Adrenal gland (tissue), 12 donors: Measurements from ENCODE around the gene ZNF25. TPM values are rescaled to one million over a fixed set of nuclear protein-coding genes. Genes with fewer than 3 reads are reported as not detected.

Experiments
- DNase-seq, 7 donors: peaks; one replicate each; pipeline ENCODE4 v3.0.0-alpha.2; 2019 to 2020
- H3K27ac ChIP-seq, 5 donors: fragments of 200-600 bp; sonication (generic) in 4 of 5; 1 replicate in 3 of 5; 2 replicates in 2 of 5; pipeline versions ENCODE4 v1.5.1 to v1.8.0; 2016 to 2020; ENCODE audit warnings: mild to moderate bottlenecking in 1 of 5
- H3K27me3 ChIP-seq: fragments of 200-600 bp; 2 replicates; pipeline ENCODE4 v1.8.0; 2021
- H3K36me3 ChIP-seq, 2 donors: fragments of 200-600 bp; replicated peaks in 1 of 2; 1 replicate in 1 of 2; 2 replicates in 1 of 2; pipeline versions ENCODE4 v1.5.1 to v1.8.0; 2018 to 2022
- H3K4me1 ChIP-seq, 2 donors: fragments of 200-600 bp; replicated peaks in 1 of 2; 1 replicate in 1 of 2; 2 replicates in 1 of 2; pipeline versions ENCODE4 v1.5.1 to v1.8.0; 2018 to 2021
- H3K4me3 ChIP-seq, 4 donors: fragments of 200-600 bp; sonication (generic) in 3 of 4; one replicate each; pipeline ENCODE4 v1.5.1; 2016 to 2018
- H3K9me3 ChIP-seq, 3 donors: fragments of 200-600 bp; sonication (generic) in 1 of 3; replicated peaks in 1 of 3; 1 replicate in 2 of 3; 2 replicates in 1 of 3; pipeline versions ENCODE4 v1.5.1 to v1.8.0; 2016 to 2021
- CTCF ChIP-seq, 6 experiments: fragments of 450-650 bp in 4 of 6; fragments of 200-600 bp in 2 of 6; sonication (generic) in 1 of 6; IDR thresholded peaks; 1 replicate in 5 of 6; 2 replicates in 1 of 6; pipeline versions ENCODE4 v1.5.1 to v1.8.0; 2016 to 2021; ENCODE audit warnings: antibody characterized with exemption in 6 of 6, mild to moderate bottlenecking in 2 of 6, moderate library complexity in 1 of 6
- POLR2A ChIP-seq, 2 donors: fragments of 450-650 bp; IDR thresholded peaks; one replicate each; pipeline ENCODE4 v1.6.1; 2017; ENCODE audit warnings: antibody characterized with exemption in 2 of 2, mild to moderate bottlenecking in 2 of 2, moderate library complexity in 1 of 2
- WGBS, 4 donors: extraction: QIAGEN DNeasy Blood & Tissue Kit in 2 of 4; methylation state at CpG; one replicate each; pipeline versions ENCODE4 v1.1.5 to v1.1.7; 2013 to 2017; 5-methylcytosine and 5-hydroxymethylcytosine counted together
- intact Hi-C, 2 donors: fragments of 100-400 bp; cut with DNase I; formaldehyde crosslinking; loops; one replicate each; pipeline versions ENCODE4 v1.14.1 to v1.15.0; 2022 to 2023
- polyA plus RNA-seq, 3 donors: library from polyadenylated mRNA; stranded (reverse); fragments of 200-250 nt in 2 of 3; fragments of 350-450 nt in 1 of 3; fragmentation: Illumina TruSeq in 1 of 3; extraction: RNeasy Lipid Tissue Mini Kit (QIAGEN cat#74804) in 1 of 3; gene quantifications; one replicate each; pipeline ENCODE4 v1.2.3, GENCODE V29; 2013 to 2014
- total RNA-seq, 9 donors: library from RNA; depleted of rRNA in 4 of 9; stranded (reverse); fragments of >200 nt in 4 of 9; fragments of 120-200 nt in 1 of 9; fragmentation: NEBNext Ultra II Directional in 1 of 9; extraction: Animal tissue kit (Norgen Biotek cat#: 25700) in 1 of 9; gene quantifications; one replicate each; pipeline versions ENCODE4 v1.1.0 to v1.2.4, GENCODE V29; 2013 to 2023
- donor health status: healthy with polysubstance abuse.
- donor health status: Bipolar disorder and iron deficiency.
- donor health status: DM: yes; HTN: yes; CAD: no.
- donor health status: DM: no; HTN: no; CAD: no.
- donor health status: DM: no; HTN: no; CAD: no.
- donor health status: DM: yes; HTN: yes; CAD: no.

ZNF25 gene
- total and polyA plus RNA-seq, 12 donors = 5.0 to 26.8 (median 10.7) TPM

GRCh38 chr10:37976880-37977203 lies 395 bp upstream of the ZNF25 start:
- Histone ChIP-seq H3K27ac (peak overlapping the region in 3 of 5 donors; percentile 68 to 100 (median 92)), H3K27me3 (no peaks in the 10 kb centered on the region), H3K4me3 (peak overlapping the region in 3 of 4 donors; percentile 24 to 84 (median 34)), H3K36me3 (no peaks in the 10 kb centered on the region), H3K9me3 (no peaks in the 10 kb centered on the region), H3K4me1 (peaks cover 11 to 19% of the 10 kb centered on the region in 2 donors)
- no peak for TF ChIP-seq POLR2A (IDR thresholded peaks at IDR 0.05)
- TF ChIP-seq CTCF (IDR thresholded peaks at IDR 0.05) = peak in 1 of 6 experiments; percentile 10
- intact Hi-C loops = loop anchor here in 1 of 2 donors (10.0 kb wide), 1 partner anchor 48 kb away; no protein-coding TSS in a partner anchor
- no peak for DNase-seq
- WGBS, 4 donors = 7 to 10% (median 9%) methylated on average over 9 of the region's 9 CpGs

- Histone ChIP-seq H3K9me3 (no peaks in the 10 kb centered on the region), H3K4me1 (peaks cover 11 to 19% of the 10 kb centered on the region in 2 donors), H3K4me3 (peak overlapping the region; percentile 72 to 98 (median 82)), H3K27me3 (no peaks in the 10 kb centered on the region), H3K36me3 (peaks cover 0 to 6% of the 10 kb centered on the region in 2 donors), H3K27ac (peak overlapping the region; percentile 89 to 100 (median 96))
- TF ChIP-seq CTCF (IDR thresholded peaks at IDR 0.05) (no peak), POLR2A (IDR thresholded peaks at IDR 0.05) (no peak)
- WGBS, 4 donors = 21 to 26% (median 23%) methylated on average over 5 of the region's 5 CpGs
- no peak for DNase-seq
- intact Hi-C loops = loop anchor here in 1 of 2 donors (10.0 kb wide), 1 partner anchor 49 kb away; no protein-coding TSS in a partner anchor
Observed at GRCh38 chr10:37975401-37975991, 951 bp downstream of the ZNF25 start.

GRCh38 chr10:37972396-37972795 lies 4.1 kb downstream of the ZNF25 start:
- DNase-seq = no peak
- TF ChIP-seq CTCF (IDR thresholded peaks at IDR 0.05) = no peak
- no peak for TF ChIP-seq POLR2A (IDR thresholded peaks at IDR 0.05)
- peaks cover 11 to 19% of the 10 kb centered on the region in 2 donors for H3K4me1 ChIP-seq
- H3K27ac ChIP-seq = no peak overlapping the region
- no peaks in the 10 kb centered on the region for H3K27me3 ChIP-seq
- 96 to 100% (median 98%) methylated on average over 1 of the region's 1 CpG for WGBS, 4 donors
- no peak overlapping the region for H3K4me3 ChIP-seq
- H3K36me3 ChIP-seq = peaks cover 0 to 21% of the 10 kb centered on the region in 2 donors
- intact Hi-C loops = loop anchor here in 1 of 2 donors (10.0 kb wide), 1 partner anchor 52 kb away; no protein-coding TSS in a partner anchor
- H3K9me3 ChIP-seq = no peaks in the 10 kb centered on the region

GRCh38 chr10:37965006-37965405 lies 11.4 kb downstream of the ZNF25 start:
- intact Hi-C loops = no loop called here
- DNase-seq = no peak
- H3K4me3 ChIP-seq = no peak overlapping the region
- H3K27ac ChIP-seq = no peak overlapping the region
- H3K27me3 ChIP-seq = no peaks in the 10 kb centered on the region
- no peaks in the 10 kb centered on the region for H3K4me1 ChIP-seq
- no peak for TF ChIP-seq POLR2A (IDR thresholded peaks at IDR 0.05)
- no peak for TF ChIP-seq CTCF (IDR thresholded peaks at IDR 0.05)
- H3K9me3 ChIP-seq = peaks cover 0 to 14% (median 0%) of the 10 kb centered on the region in 3 donors
- peaks cover 0 to 16% of the 10 kb centered on the region in 2 donors for H3K36me3 ChIP-seq
